ENCODE results near the gene XRCC1. TPM values are rescaled to one million over a fixed set of nuclear protein-coding genes. Genes with fewer than 3 reads are reported as not detected.

The XRCC1 gene
- total and polyA plus RNA-seq, 2 experiments from 2014 or later = 35.3 to 49.5 TPM

- TF ChIP-seq ETS1 (IDR thresholded peaks at IDR 0.05) (no peak), POLR2AphosphoS5 (IDR thresholded peaks at IDR 0.05; ENCODE audit: low read depth) (no peak), CTCF (conservative IDR thresholded peaks at IDR 0.05; ENCODE audit: low read depth in 2 of 2) (no peak), CREB1 (CRISPR knock-in tag; IDR thresholded peaks at IDR 0.05; ENCODE audit: low read depth) (no peak)
These were observed 890 bp upstream of the XRCC1 start (continued) for GRCh38 chr19:43575955-43576878.

- no peaks in the 10 kb centered on the region for H3K27me3 ChIP-seq (ENCODE audit: insufficient read depth)
- peaks cover 25% of the 10 kb centered on the region for H3K36me3 Mint-ChIP-seq (ENCODE audit: low read depth)
- DNase-seq (ENCODE audit: low spot score) (no peak), ATAC-seq (no peak)
- H3K36me3 ChIP-seq (ENCODE audit: insufficient read depth) = no peaks in the 10 kb centered on the region
- no peaks in the 10 kb centered on the region; the same call in 1 of the 2 replicates for H4K20me1 ChIP-seq (replicated peaks; ENCODE audit: insufficient read depth)
- peak overlapping the region; percentile 96; the same call in 1 of the 2 replicates for H3K27ac Mint-ChIP-seq
- H3K27ac ChIP-seq (ENCODE audit: low read depth) = peak overlapping the region; percentile 89; the same call in 1 of the 2 replicates
- no peaks in the 10 kb centered on the region; the same call in 2 of the 3 replicates for H3K9me3 Mint-ChIP-seq
- H3K4me2 ChIP-seq = peak overlapping the region; percentile 98
- TF ChIP-seq JUNB (IDR thresholded peaks at IDR 0.05; ENCODE audit: unreplicated experiment) (no peak), CTCF (conservative IDR thresholded peaks at IDR 0.05; ENCODE audit: low read depth in 2 of 2) (no peak), EZH2phosphoT487 (IDR thresholded peaks at IDR 0.05; ENCODE audit: unreplicated experiment) (no peak), ETS1 (IDR thresholded peaks at IDR 0.05) (no peak), CREB1 (CRISPR knock-in tag; IDR thresholded peaks at IDR 0.05; ENCODE audit: low read depth) (no peak), REST (IDR thresholded peaks at IDR 0.05; ENCODE audit: unreplicated experiment) (no peak)
- peak overlapping the region; percentile 98 for H3K4me3 Mint-ChIP-seq
- no peaks in the 10 kb centered on the region; the same call in 1 of the 2 replicates for H3F3A ChIP-seq (replicated peaks; ENCODE audit: low read depth)
- peak overlapping the region; percentile 93; the same call in 1 of the 2 replicates for H2AFZ ChIP-seq
- H3K27me3 Mint-ChIP-seq (ENCODE audit: insufficient read depth, low read depth, poor library complexity) = peaks cover 8% of the 10 kb centered on the region
- H3K4me1 ChIP-seq (ENCODE audit: insufficient read depth) = peaks cover 8% of the 10 kb centered on the region
- H3K79me2 ChIP-seq (replicated peaks; ENCODE audit: insufficient read depth) = peaks cover 12% of the 10 kb centered on the region; the same call in 1 of the 2 replicates
- peaks cover 23% of the 10 kb centered on the region for H3K4me1 Mint-ChIP-seq
- no peaks in the 10 kb centered on the region for H3K9me2 ChIP-seq (ENCODE audit: insufficient read depth)
- H3K4me3 ChIP-seq = peak overlapping the region; percentile 99
These were observed 737 bp downstream of the XRCC1 start for GRCh38 chr19:43574424-43575155.
